Measurements from ENCODE around the gene CAMK2A.

CAMK2A gene

DNA sequence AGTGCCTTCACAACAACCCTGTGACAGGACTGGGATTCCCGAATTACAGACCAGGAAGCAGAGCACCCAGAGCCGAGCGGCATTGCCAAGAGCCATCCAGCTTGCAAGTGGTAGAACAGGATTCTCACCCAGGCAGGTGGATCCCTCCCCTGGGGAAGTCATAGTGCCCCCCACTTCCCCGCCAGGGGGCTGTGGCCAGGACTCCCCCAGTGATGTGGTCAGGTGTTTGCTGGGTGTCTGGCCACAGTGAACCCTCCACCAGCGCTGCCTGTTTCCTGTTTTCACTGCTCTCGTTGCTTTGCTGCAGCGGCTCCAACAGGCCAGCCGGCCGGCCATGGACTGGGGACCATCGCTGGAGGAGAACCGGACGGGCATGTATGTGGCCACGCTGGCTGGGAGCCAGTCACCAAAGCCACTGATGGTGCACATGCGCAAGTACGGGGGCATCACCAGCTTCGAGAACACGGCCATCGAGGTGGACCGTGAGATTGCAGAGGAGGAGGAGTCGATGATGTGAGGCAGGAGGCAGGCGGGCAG, 80.4 kb downstream of the CAMK2A start:
- peak; percentile 11 for DNase-seq (ENCODE audit: low spot score)

DNA sequence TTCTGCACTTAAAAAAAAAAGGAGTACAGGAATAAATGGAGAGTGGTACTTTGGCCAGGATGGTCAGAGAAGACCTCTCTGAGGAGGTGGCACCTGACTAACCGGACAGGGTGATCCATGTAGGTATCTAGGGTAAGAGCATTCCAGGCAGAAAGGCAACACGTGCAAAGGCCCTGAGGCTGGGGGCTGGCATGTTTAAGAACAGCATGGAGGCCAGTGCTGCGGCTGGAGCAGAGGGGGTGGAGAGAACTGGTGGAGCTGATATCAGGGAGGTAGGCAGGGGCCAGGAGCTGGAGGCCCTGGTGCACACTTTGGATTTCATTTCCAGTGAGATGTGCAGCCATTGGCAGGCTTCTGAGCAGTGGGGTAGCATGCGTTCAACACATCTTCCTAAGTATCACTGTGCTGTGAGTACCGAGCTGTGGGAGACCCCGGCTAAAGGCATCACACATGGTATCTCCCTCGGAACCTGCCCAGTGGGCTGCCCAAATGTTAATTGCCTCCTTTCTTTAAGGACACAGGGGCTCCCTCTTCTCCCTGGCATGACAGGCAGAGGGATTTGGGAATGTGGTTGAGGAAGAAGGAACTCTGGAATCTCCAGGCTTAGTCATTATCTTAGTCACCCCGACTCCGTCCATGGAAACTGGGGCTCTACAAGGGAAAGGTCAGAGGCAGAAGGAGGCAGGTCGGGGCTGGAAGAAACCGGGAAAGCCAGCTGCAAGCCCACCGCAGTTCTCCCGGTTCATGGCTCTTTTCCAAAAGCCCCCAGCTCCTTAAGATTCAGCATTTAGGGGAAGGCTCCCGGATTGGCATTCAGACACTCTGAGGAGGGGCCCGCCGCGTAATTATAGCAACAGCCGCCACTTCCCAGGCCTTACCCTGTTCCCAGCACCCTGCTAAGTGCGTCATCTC, 81.1 kb downstream of the CAMK2A start:
- no peak for DNase-seq (ENCODE audit: low spot score)

DNA sequence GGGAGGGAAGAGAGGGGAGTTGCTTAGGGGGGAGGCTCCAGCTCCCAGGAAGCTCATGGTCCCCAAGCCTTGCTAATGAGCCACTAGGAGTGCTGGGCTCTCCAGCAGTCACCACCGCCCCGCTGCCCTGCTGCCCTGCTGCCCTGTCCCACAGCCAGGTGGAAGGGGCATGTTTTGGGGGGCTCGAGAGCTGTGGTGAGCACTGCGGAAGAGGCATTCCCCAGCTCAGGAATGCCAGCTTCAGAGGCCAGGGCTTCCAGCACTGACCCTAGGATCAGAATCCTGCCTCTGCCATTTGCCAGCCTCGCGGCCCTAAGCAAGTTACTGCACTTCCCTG, 82.8 kb downstream of the CAMK2A start:
- DNase-seq (ENCODE audit: low spot score), result no peak

DNA sequence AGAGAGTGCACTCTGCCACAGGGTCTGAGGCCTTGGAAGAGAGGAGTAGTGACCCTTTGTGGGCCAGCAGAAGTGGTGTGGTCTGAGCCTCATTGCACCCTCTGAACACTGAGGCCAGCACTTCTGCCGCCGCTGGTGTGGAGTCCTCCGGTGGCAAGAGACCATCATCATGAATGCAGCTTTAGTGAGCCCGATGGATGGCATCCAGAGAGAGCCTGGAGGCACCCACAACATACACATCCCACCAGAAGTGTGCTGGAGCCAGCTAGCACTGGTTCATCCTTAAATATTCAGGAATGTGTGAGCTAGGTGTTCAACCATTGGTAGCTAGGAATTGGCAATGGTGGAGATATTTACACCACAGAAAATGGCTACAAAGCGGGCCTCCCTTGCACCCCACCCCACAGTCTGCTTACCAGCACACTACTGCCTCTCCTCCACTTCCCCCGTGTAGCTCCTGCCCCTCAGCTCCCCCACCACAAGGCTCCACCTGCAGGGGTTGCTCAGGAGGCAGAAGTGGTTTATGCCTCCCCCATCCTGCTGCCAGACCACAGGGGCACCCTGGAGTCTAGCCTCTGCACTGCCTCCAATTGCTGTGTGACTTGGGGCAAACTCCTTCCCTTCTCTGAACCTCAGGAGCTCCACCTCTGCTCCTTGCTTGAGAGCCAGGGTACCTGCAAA, 83.3 kb downstream of the CAMK2A start:
- DNase-seq (ENCODE audit: low spot score), result no peak

GRCh38 chr5:150204590-150204960, 85.0 kb downstream of the CAMK2A start:
- DNase-seq (ENCODE audit: low spot score), result no peak

DNA sequence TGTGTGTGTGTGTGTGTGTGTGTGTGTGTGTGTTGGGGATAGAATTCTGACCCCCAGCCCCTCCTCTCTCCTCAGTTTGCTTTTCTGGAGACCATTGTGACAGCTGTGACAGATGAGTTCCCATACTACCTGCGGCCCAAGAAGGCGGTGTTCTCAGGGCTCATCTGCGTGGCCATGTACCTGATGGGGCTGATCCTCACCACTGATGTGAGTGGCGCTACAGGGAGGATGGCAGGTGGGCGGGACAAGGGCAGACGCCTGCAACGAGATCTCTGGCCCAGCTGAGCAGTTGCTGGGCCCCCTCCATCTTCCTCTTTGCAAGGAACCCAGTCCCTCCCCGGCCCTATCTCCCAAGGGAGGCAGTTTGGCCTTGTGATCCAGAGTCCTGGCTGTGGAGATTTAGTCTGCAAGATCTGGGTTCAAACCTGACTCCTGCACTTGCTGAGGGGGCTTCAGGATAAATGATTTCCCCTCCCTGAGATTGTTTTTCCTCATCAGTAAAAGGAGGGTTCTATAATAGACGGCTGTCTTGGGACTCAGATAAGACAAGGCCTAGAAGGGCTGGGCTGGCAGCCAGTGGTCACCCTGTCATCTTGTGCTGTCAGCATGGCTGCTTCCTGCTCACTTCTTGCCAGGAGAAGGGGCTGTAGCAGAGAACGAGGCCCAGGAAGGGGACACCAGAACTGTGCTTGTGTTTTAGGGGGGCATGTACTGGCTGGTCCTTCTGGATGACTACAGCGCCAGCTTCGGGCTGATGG, 85.6 kb downstream of the CAMK2A start:
- no peak for DNase-seq (ENCODE audit: low spot score)

DNA sequence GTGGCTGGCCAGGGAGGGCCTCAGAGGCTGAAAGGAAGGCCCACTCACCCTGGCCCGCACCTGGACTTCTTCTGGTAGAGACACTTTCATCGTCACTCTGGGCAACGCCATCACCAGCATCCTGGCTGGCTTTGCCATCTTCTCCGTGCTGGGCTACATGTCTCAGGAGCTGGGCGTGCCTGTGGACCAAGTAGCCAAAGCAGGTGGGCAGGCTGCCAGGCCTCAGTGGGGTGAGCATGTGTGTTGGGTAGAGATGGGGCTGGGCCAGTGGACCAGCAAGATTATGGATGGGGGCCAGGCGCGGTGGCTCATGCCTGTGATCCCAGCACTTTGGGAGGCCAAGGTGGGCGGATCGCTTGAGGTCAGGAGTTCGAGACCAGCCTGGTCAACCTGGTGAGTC, 87.1 kb downstream of the CAMK2A start:
- DNase-seq (ENCODE audit: low spot score), result no peak

DNA sequence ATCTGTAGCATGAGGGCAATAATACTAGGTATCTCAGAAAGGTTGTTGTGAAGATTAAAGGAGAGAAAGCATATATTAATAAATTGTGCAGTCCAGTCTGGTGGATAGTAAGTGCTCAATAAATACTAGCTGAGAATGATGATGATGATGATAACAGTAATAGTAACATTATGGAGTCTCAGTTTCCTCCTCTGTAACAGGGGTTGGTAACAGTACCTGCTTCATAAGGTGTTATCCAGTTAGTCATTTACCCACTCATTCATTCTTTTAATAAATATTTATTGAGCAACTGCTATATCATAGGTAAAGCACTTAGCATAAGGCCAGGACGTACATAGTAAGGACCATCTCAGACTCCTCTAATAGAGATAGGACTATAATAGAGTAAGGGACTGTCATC, 92.1 kb downstream of the CAMK2A start:
- DNase-seq (ENCODE audit: low spot score), result no peak

DNA sequence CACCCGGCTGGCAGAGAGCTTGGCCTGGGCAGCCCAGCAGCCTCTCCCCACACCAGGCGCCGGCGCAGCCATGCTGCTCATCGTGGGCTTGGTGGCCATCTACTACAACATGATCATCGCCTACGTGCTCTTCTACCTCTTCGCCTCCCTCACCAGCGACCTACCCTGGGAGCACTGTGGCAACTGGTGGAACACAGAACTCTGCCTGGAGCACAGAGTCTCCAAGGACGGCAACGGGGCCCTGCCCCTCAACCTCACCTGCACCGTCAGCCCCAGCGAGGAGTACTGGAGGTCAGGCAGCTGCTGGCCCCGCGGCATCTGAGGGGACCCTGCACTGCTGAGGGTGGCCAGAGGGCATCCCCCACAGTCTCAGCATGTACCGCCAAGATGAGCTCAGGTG, 92.6 kb downstream of the CAMK2A start:
- no peak for DNase-seq (ENCODE audit: low spot score)

- DNase-seq (ENCODE audit: low spot score), result peak; percentile 11
Measured at GRCh38 chr5:150196514-150196913, 93.1 kb downstream of the CAMK2A start.

DNA sequence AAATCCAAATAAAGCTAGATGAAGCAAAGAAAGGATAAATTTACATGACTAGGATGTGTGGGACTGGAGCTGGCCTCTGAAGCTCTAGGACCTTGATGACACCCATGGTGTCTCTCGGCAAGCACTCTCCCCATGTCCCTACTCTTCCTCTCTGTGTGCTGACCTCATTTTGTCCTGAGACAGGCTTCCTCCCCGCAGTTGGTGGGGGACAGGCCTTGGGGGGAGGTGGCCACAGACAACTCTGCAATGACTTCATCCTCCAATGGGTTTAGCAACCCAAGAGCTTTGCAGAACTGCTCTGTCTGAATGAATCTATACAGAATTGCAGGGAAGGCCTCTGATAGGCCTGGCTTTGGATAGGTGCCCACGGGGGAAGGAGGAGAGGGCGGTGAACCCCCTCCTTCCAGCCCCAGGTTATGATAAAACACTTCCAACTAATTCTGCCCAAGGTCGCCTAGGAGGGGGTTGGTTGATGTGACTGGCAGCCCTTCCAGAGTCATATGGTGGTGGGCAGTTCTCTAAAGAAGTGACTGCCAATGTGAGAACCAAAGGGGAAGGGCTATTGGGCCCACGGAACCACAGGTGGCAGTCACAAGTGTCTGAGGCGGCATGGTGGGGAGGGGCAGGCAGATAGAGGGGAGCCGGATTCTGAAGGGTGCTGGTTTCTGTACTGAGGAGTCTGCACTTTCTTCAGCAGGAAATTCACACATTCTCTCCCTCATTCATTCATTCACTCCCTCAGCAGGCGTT, 93.7 kb downstream of the CAMK2A start:
- DNase-seq (ENCODE audit: low spot score), result no peak

DNA sequence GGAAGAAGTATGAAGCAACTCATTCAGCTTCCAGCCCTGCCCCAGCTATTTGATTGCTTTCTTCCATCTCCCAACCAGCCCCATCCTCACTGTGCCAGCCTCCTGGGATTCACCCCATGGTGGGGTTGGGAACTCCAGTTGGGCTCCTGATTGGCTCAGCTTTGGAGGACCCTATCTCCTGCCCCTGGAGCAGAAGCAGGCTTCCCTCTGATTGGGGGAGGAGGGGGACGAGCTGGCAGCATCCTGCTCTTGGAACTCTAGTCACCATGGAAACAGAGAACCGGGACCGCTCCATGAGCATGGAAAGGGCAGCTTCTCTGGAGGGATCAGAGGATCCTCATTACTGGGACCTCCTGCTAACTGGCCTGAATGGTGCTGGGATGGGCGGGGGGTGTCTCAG, 97.1 kb downstream of the CAMK2A start:
- DNase-seq (ENCODE audit: low spot score), result no peak

DNA sequence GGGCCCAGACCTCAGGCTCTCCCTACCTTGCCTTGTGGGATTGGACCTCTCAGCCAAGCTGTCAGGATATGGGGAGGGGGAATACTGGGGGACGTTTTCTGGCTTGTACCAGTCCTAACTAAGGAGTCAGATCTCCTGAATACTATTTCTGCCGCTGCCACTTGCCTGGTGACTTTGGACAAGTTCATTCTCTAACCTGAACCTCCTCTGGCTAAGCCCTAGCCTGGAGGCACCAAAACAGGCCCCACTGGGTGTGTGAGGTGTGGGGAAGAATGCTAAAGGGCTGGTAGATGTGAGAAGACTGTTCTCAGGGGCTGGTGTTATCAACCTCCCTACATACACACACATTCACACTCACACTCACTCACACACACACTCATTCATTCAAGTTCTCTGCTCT, 98.6 kb downstream of the CAMK2A start:
- no peak for DNase-seq (ENCODE audit: low spot score)

DNA sequence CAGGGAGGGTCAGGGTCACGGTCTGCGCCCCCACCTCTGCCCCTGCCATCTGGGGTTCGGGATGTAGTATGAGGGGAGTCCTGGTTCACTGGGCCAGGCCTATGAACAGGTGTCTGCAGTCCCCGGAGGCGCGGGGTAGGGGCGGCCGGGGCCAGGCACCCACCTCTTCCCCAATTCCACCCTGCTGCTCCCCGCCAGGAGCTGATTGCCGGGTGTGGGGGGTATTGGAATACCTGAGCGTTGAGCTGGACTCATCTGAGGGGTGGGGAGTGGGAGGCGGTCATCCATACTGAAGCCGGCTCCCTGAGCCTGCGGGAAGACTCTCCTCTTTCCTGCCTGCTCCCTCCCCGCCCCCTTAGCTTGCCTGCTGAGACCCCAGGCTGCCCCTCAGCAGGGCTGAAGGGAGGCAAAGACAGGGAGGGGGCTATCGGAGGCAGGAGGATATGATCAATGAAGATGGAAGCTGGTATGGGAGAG, 99.0 kb downstream of the CAMK2A start:
- no peak for DNase-seq (ENCODE audit: low spot score)

DNA sequence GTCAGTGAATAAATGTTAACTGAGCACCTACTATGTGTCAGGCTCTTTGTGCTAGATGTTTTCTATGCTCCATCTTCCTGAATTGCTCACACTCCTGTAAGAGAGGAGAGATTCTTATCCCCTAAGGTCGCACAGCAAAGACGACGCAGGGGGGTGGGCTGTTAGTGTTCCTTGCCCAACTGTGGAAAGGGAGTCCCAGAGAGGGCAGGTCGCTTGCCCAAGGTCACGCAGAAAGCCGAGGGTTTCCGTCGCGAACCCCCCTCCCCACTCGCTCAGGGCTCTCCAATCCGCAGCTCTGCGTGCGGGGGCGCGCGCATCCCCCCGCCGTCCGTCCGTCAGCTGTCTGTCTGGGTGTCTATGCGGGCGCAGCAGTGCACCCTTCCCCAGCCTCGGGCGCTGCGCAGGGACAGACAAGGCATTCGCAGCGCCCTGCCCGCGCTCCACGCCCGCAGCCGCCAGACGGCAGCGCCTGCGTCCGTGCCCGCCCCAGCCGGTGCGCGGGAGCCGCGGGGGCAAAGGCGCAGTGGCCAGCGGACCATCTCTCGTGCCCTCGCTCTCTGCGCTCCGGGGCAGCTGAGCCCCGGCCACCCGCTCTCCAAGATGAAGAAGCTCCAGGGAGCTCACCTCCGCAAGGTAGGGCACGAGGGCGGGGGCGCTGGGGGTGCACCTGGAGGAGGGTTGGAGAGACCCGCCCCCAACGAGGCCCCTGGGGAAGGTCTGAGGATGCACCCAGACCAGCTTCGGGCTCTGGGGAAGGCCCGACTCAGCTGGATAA, 99.7 kb downstream of the CAMK2A start, which contains the start of gene SLC6A7:
SLC6A7 (plus strand) TSS at position 335 of the 775 bp plus-strand sequence; CDS start at position 601, 266 bp downstream.
- DNase-seq (ENCODE audit: low spot score), result no peak

DNA sequence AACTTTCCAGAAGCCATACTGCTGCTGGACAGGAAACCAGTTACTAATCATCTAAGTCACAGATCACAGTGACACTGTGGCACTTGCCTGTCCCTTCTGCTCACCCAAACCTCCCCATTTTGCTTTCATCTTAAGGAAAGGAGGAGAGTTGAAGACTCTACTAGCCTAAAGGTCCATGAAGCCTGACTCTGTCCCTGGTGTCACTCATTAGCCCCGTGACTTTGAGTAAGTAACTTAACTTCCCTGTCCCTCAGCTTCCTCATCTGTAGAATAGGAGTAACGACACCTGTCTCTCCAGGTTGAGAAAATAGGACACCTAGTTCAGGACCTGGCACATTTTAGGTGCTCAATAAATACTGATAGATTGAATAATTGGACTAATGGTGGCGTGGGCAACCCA, 100.2 kb downstream of the CAMK2A start:
- DNase-seq (ENCODE audit: low spot score), result no peak

DNA sequence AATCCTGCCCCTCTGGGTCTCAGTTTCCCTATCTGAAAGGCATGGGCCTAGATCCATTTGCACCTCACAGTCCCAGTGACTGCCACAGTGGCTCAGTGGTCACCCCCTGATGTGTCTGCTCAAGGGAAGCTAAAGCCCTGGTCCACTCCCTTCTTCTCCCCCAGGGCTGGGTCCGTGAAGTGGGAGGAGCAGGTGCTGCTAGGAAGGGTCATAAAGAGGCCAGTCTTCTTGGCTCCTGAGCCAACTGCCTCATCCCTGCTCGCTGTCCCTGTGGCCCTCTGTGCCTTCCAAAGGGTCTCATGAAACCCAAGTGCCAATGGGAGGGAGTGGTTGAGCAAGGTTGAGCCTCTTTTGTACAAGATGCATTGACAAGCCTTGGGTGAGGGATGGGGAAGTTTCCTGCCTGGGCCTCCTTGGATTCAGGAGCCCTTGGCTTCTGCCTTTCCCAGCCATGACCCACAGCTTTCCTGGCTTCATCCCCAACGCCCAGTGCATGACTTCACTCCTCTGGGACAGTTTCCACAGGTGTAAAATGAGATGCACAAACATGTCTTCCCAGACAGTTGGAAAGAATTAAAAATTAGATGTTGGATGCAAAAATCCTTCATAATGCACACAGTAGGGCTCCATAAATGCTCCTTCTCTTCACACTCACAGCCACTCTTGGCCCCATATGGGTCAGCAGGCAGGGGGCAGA, 101.3 kb downstream of the CAMK2A start:
- no peak for DNase-seq (ENCODE audit: low spot score)

GRCh38 chr5:150186897-150187296, 102.7 kb downstream of the CAMK2A start:
- no peak for DNase-seq (ENCODE audit: low spot score)

- DNase-seq (ENCODE audit: low spot score), result no peak
Measured at GRCh38 chr5:150186137-150186536, 103.4 kb downstream of the CAMK2A start.

Measured in pons (tissue), 1 donor.